ENCODE data around the gene AMZ2.
"Not testable (repeated sequence)": the region's sequence is repeated elsewhere in the genome, so short reads cannot be mapped to it uniquely, and the experiment has no call there.

DNA sequence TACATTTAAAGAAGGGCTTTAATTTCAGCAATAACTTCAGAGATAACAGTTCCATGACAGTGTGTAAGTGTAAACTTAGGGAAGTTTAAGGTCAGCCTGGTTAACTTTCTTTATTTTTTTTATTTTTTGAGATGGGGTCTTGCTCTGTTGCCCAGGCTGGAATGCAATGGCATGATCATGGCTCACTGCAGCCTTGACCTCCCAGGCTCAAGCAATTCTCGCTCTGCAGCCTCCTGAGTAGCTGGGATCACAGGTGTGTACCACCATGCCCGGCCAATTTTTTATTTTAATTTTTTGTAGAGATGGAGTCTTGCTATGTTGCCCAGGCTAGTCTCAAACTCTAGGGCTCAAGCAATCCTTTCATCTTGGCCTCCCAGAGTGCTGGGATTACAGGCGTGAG lies 28.5 kb downstream of the AMZ2 start:
- TF ChIP-seq, protein P1, sequence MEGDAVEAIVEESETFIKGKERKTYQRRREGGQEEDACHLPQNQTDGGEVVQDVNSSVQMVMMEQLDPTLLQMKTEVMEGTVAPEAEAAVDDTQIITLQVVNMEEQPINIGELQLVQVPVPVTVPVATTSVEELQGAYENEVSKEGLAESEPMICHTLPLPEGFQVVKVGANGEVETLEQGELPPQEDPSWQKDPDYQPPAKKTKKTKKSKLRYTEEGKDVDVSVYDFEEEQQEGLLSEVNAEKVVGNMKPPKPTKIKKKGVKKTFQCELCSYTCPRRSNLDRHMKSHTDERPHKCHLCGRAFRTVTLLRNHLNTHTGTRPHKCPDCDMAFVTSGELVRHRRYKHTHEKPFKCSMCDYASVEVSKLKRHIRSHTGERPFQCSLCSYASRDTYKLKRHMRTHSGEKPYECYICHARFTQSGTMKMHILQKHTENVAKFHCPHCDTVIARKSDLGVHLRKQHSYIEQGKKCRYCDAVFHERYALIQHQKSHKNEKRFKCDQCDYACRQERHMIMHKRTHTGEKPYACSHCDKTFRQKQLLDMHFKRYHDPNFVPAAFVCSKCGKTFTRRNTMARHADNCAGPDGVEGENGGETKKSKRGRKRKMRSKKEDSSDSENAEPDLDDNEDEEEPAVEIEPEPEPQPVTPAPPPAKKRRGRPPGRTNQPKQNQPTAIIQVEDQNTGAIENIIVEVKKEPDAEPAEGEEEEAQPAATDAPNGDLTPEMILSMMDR (IDR thresholded peaks at IDR 0.05; ENCODE audit: low read depth, low read length, missing input control): not testable (repeated sequence)
- not testable (repeated sequence) for TF ChIP-seq JUND (IDR thresholded peaks at IDR 0.05); RAD21 (IDR thresholded peaks at IDR 0.05); YY1 (IDR thresholded peaks at IDR 0.05); FOXA1 (IDR thresholded peaks at IDR 0.05); TAF1 (conservative IDR thresholded peaks at IDR 0.05); GABPA (IDR thresholded peaks at IDR 0.05 in 1 of 2, conservative IDR thresholded peaks at IDR 0.05 in 1 of 2); SP1 (IDR thresholded peaks at IDR 0.05); NR2F2 (IDR thresholded peaks at IDR 0.05); RXRA (IDR thresholded peaks at IDR 0.05)
- TF ChIP-seq, protein P2, sequence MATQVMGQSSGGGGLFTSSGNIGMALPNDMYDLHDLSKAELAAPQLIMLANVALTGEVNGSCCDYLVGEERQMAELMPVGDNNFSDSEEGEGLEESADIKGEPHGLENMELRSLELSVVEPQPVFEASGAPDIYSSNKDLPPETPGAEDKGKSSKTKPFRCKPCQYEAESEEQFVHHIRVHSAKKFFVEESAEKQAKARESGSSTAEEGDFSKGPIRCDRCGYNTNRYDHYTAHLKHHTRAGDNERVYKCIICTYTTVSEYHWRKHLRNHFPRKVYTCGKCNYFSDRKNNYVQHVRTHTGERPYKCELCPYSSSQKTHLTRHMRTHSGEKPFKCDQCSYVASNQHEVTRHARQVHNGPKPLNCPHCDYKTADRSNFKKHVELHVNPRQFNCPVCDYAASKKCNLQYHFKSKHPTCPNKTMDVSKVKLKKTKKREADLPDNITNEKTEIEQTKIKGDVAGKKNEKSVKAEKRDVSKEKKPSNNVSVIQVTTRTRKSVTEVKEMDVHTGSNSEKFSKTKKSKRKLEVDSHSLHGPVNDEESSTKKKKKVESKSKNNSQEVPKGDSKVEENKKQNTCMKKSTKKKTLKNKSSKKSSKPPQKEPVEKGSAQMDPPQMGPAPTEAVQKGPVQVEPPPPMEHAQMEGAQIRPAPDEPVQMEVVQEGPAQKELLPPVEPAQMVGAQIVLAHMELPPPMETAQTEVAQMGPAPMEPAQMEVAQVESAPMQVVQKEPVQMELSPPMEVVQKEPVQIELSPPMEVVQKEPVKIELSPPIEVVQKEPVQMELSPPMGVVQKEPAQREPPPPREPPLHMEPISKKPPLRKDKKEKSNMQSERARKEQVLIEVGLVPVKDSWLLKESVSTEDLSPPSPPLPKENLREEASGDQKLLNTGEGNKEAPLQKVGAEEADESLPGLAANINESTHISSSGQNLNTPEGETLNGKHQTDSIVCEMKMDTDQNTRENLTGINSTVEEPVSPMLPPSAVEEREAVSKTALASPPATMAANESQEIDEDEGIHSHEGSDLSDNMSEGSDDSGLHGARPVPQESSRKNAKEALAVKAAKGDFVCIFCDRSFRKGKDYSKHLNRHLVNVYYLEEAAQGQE (IDR thresholded peaks at IDR 0.05): not testable (repeated sequence)
- TF ChIP-seq, protein P3, sequence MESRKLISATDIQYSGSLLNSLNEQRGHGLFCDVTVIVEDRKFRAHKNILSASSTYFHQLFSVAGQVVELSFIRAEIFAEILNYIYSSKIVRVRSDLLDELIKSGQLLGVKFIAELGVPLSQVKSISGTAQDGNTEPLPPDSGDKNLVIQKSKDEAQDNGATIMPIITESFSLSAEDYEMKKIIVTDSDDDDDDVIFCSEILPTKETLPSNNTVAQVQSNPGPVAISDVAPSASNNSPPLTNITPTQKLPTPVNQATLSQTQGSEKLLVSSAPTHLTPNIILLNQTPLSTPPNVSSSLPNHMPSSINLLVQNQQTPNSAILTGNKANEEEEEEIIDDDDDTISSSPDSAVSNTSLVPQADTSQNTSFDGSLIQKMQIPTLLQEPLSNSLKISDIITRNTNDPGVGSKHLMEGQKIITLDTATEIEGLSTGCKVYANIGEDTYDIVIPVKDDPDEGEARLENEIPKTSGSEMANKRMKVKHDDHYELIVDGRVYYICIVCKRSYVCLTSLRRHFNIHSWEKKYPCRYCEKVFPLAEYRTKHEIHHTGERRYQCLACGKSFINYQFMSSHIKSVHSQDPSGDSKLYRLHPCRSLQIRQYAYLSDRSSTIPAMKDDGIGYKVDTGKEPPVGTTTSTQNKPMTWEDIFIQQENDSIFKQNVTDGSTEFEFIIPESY (IDR thresholded peaks at IDR 0.05): not testable (repeated sequence)
- TF ChIP-seq, protein P4, sequence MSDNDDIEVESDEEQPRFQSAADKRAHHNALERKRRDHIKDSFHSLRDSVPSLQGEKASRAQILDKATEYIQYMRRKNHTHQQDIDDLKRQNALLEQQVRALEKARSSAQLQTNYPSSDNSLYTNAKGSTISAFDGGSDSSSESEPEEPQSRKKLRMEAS (IDR thresholded peaks at IDR 0.05): not testable (repeated sequence)
- TF ChIP-seq, protein P5, sequence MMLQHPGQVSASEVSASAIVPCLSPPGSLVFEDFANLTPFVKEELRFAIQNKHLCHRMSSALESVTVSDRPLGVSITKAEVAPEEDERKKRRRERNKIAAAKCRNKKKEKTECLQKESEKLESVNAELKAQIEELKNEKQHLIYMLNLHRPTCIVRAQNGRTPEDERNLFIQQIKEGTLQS (IDR thresholded peaks at IDR 0.05): not testable (repeated sequence)
